HG02981 (cell line): ENCODE measurements around the gene FNBP1.

Experiments used
- ATAC-seq: cut with Tn5 transposase; IDR thresholded peaks from one replicate; pipeline ENCODE4 v1.9.1; 2021; ENCODE audit warnings: mild to moderate bottlenecking, moderate library complexity; ENCODE audit not compliant: unreplicated experiment

FNBP1 gene

DNA sequence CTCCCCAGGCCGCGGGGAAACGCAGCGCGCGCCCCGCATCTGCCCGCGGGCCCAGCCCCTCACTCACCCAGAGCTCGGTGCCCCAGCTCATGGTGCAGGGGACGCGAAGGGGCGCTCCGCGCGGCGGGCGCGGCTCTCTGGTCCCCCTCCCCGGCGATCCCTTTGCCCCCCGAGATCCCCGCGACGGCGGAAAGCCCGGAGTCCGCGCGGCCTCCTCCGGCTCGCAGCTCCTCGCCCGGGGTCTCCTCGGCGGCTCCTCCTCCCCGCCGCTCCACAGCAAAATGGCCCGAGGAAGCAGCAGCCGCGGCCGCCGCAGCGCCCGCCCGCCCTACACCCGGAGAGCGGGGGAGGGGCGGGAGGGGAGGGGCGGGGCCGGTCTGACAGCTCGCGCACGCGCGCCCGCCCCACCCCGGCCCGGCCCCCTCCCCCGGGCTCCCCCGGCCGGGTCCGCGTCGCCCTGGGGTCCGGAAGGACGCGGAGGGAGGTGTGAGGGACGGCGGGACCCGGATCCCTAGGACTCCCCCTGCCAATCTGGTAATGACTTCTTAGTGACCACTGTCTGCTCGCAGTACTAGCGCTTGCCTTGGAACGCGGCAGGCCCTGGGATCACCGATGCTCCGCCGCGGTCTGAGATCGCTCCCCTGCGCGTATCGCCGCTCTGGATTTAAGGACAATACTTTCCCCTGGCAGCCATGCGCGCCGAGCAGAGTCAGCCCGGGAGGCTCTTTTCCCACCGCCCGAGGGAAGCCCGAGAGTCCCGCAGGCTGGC lies at the start of gene FNBP1:
Gene FNBP1, minus strand, starts transcription at position 305 of the 769 bp plus-strand sequence. Its CDS starts 214 bp downstream, at position 91.
- ATAC-seq: peak; percentile 39

DNA sequence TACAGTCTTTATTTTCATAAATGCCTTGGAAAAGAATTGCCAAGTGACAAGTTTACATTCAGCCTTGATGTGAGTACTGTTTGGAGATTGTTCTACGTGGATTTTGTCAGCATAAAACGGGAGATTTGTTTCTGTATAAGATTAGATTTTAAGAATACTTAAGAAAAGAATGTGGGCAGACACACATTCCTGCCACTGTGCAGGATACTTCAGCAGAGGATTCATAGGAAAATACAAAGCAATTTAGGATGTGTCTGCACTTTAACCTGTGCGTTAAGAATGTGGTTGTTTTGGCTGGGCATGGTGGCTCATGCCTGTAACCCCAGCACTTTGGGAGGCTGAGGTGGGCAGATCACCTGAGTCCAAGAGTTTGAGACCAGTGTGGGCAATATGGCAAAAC lies 47.9 kb upstream of the FNBP1 start:
- no peak for ATAC-seq

- no peak for ATAC-seq
These were observed 46.2 kb upstream of the FNBP1 start for GRCh38 chr9:130089141-130089540.

GRCh38 chr9:130088051-130088450 lies 45.1 kb upstream of the FNBP1 start:
- no peak for ATAC-seq

DNA sequence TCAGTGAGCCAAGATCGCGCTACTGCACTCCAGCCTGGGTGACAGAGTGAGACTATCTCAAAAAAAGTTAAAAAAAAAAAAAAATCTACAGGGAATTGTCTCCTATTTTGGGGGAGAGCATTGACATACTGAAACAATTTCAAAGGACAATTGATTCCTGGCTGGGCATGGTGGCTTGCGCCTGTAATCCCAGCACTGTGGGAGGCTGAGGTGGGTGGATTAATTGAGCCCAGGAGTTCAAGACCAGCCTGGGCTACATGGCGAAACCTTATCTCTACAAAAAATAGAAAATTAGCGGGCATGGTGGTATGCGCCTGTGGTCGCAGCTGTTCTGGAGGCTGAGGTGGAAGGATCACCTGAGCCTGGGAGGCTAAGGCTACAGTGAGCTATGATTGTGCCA lies 41.3 kb upstream of the FNBP1 start:
- no peak for ATAC-seq

DNA sequence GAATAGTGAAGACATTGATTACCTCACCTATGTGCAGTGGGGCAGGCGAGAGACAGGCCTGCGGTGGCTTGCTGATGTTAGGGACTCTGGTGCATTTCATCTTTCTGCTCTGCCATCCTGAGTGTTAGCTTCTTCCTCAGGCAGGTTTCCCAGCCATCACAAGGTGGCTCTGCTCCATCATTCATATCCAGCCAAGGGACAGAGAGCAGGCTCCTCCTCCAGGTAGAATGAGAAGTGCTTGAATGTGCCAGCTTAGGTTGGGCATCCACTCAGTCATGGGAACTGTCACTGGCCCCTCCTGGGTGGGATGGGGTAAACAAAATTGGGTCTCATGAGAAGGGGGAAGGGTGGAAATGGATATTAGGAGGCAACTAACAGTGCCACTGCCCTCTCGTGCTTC lies 35.6 kb upstream of the FNBP1 start:
- ATAC-seq: no peak

GRCh38 chr9:130073373-130073772 lies 30.4 kb upstream of the FNBP1 start:
- ATAC-seq: no peak

DNA sequence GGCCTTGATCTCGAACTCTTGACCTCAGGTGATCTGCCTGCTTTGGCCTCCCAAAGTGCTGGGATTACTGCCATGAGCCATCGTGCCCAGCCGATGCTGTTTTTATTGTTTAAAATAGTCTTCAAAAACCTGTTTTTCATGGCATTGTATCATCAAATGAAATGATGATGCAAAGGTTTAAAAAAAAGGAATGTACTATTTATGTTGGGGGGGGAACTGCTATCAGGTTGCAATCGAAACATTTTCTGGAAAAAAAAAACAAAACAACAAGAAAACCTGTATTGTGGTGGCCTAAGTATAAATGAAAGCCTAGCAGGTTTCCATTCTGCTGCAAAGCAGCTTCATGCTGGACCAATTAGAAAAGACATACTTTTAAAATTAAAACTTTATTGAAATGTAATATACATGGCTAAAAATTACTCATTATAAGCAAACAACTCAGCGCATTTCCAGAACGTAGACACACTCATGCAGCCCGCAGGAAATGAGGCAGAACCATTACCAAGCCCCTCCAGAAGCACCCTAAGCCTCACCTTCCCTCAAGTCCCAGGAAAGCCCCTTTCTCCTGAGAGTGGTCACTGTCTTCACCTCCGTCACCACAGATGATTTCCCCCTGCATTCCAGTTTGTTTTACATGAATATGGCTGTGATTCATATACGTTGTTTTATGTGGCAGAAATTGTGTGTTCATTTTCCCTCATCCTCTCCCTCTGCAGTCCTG lies 29.7 kb upstream of the FNBP1 start:
- no peak for ATAC-seq

DNA sequence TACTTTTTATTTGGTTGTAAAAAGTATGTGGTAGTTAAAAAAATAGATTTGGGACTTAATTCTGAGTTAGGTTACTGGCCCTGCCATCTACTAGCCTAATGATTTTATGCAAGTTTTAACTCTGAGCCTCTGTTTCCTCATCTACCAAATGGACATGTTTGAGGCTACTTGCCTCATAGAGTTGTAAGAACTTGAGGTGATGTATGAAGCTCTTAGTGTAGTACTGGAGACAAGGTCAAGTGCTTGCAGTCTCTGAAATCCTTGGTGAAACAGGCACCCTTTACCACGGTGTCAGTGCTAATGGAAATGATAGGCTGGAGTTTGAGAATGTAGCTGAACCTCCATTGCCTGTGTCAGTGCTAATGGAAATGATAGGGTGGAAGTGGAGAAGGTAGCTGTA lies 26.1 kb upstream of the FNBP1 start:
- no peak for ATAC-seq

DNA sequence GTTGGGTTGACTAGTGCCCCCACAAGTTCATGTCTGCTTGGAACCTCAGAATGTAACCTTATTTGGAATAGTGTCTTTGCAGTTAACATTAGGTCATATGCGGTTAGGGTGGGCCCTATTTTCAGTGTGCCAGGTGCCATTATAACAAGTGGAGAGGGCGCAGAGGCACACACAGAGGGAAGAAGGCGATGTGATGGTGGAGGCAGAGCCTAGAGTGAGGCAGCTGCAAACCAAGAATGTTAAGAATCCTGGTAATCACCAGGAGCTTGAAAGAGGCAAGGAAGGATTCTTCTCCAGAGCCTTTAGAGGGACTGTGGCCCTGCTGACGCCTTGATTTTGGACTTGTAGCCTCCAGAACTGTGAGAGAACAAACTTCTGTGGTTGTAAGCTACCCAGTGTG lies 21.6 kb upstream of the FNBP1 start:
- no peak for ATAC-seq

- no peak for ATAC-seq
These were observed 19.8 kb upstream of the FNBP1 start for GRCh38 chr9:130062750-130063149.

GRCh38 chr9:130060296-130060695 lies 17.3 kb upstream of the FNBP1 start:
- ATAC-seq: no peak

DNA sequence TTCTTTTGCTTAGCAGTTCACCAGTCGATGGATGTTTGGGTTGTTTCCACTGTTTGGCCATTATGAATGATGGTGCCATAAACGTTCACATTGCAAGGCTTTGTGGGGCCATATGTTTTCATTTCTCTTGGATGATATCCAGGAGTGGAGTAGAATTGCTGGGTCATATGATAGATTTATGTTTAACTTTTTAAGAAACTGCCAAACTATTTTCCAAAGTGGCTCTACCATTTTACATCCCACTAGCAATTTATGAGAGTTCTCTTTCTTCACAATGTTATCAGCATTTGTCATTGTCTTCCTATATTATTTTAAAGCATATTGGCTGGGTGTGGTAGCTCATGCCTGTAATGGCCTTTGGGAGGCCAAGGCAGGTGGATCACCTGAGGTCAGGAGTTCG lies 15.9 kb upstream of the FNBP1 start:
- ATAC-seq: no peak

- no peak for ATAC-seq
These were observed 15.2 kb upstream of the FNBP1 start for GRCh38 chr9:130058154-130058553.

GRCh38 chr9:130054820-130055219 lies 11.8 kb upstream of the FNBP1 start:
- no peak for ATAC-seq

GRCh38 chr9:130054325-130054786 lies 11.4 kb upstream of the FNBP1 start:
- no peak for ATAC-seq

DNA sequence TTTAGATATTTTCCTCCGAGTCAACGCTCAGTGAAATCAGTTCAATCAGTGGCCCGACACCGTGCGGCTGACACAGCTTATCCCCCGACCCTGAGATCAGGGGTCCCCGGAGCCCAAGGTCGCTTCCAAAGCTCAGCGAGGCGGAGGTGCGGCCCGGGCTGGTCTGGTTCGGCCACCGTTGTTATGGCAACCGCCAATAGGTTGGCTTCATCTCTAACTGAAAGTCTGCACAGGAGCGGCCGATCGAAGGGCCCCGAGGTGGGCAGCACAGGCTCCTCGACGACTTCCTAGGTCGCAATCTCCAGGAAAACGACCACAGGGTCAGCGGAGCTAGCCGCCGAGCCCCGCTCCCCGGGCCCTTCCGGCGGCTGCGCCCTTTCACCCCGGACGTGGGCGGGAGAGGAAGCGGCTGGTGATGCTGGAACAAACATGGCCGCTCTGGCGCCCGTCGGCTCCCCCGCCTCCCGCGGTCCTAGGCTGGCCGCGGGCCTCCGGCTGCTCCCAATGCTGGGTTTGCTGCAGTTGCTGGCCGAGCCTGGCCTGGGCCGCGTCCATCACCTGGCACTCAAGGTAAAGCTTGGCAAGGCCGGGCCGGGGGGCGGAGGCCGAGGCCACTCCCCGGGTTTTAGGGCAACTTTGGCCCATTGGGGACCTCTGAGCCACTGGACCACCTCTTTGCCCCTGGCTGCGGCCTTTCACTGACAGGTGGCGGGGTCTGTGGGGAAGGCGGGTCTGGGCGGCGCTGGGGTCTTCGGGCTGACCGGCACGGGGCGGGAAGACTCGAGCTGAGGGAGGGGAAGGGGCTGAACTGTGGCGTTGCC lies 10.7 kb upstream of the FNBP1 start, which contains the start of gene GPR107:
Gene GPR107, plus strand, starts transcription at position 403 of the 821 bp plus-strand sequence. Its CDS starts 27 bp downstream, at position 430.
- peak; percentile 73 for ATAC-seq

- no peak for ATAC-seq
These were observed 10.1 kb upstream of the FNBP1 start for GRCh38 chr9:130053109-130053503.

- ATAC-seq: no peak
These were observed 8.9 kb upstream of the FNBP1 start for GRCh38 chr9:130051855-130052254.

- no peak for ATAC-seq
These were observed 7.5 kb upstream of the FNBP1 start for GRCh38 chr9:130050462-130050861.
